ENCODE measurements around the gene CDR2.

Gene CDR2

GRCh38 chr16:22347100-22347820 is 27.2 kb downstream of the CDR2 start:
- TF ChIP-seq, protein P1, sequence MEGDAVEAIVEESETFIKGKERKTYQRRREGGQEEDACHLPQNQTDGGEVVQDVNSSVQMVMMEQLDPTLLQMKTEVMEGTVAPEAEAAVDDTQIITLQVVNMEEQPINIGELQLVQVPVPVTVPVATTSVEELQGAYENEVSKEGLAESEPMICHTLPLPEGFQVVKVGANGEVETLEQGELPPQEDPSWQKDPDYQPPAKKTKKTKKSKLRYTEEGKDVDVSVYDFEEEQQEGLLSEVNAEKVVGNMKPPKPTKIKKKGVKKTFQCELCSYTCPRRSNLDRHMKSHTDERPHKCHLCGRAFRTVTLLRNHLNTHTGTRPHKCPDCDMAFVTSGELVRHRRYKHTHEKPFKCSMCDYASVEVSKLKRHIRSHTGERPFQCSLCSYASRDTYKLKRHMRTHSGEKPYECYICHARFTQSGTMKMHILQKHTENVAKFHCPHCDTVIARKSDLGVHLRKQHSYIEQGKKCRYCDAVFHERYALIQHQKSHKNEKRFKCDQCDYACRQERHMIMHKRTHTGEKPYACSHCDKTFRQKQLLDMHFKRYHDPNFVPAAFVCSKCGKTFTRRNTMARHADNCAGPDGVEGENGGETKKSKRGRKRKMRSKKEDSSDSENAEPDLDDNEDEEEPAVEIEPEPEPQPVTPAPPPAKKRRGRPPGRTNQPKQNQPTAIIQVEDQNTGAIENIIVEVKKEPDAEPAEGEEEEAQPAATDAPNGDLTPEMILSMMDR (IDR thresholded peaks at IDR 0.05): no peak

DNA sequence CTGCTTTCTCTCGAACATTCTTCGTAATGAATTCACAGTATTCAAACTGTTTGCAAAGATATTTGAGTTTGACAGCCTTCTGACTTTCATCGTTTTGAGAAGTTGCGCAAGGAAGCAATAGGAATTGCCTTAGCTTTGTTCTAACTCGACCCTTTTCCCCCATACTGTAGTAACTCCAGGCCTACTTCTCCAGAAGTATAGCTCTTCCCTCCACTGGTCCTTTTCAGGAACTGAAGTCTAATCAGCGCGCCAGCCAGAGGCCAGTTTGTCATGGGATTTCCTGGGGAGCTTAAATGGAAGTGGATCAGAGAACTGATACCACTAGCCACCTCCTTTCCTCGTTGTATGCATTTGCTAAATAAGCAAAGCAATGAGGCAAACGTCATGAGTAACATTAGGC is 27.9 kb downstream of the CDR2 start:
- TF ChIP-seq, protein P1 (IDR thresholded peaks at IDR 0.05): no peak

DNA sequence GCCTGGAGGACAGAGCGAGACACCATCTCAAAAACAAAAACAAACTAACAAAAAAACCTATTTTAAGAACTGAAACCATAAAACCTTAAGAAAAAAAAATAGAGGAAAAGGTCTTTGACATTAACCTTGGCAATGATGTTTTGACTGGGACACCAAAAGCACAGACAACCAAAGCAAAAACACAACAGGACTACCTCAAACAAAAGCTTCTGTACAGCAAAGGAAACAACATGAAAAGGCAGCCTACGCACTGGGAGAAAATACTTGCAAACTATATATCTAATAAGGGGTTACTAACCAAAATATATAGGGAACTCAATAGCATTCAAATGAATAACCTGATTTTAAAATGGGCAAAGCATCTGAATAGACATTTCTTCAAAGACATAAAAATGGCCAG is 32.3 kb downstream of the CDR2 start:
- TF ChIP-seq, protein P1 (IDR thresholded peaks at IDR 0.05): no peak

GRCh38 chr16:22340945-22341344 is 33.5 kb downstream of the CDR2 start:
- TF ChIP-seq, protein P1 (IDR thresholded peaks at IDR 0.05): no peak

DNA sequence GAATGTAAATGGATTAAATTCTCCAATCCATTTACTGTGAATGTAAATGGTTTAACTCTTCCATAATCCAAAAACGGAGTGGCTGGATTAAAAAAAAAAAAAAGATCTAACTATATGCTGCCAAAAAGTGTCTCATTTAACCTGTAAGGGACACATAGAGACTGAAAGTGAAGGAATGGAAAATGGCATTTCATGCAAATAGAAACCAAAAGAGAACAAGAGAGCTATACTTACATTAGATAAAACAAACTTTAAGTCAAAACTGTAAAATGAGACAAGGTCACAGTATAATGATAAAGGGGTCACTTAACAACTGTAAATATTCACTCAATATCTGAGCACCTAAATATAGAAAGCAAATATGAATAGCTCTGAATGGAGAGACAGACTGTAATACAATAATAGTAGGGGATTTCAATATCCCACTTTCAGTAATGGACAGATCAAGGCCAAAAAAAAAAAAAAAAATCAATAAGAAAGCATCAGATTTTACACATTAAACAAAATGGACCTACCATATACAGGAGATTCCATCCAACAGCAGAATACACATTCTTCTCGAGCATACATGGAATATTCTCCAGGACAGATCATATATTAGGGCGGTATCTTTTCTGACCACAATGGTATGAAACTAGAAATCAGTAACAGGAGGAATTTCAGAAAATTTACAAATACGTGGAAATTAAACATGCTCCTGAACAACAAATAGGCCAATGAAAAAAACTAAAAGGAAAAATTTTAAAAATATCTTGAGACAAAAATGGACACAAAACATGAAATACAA is 36.4 kb downstream of the CDR2 start:
- TF ChIP-seq, protein P1 (IDR thresholded peaks at IDR 0.05): no peak

DNA sequence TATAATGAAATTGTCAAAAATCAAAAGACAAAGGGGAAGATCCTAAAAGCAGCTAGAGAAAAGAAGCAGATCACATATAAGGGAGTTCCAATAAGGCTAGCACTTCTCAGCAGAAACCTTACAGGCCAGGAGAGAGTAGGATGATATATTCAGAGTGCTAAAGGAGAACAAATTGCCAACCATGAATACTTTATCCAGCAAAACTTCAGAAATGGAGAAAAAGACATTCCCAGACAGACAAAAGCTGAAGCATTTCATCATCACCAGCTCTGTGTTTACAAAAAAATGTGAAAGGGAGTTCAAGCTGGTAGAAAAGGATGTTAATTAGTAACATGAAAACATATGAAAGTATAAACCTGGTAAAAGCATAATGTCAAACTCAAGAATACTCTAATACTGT is 37.4 kb downstream of the CDR2 start:
- TF ChIP-seq, protein P1 (IDR thresholded peaks at IDR 0.05): no peak

DNA sequence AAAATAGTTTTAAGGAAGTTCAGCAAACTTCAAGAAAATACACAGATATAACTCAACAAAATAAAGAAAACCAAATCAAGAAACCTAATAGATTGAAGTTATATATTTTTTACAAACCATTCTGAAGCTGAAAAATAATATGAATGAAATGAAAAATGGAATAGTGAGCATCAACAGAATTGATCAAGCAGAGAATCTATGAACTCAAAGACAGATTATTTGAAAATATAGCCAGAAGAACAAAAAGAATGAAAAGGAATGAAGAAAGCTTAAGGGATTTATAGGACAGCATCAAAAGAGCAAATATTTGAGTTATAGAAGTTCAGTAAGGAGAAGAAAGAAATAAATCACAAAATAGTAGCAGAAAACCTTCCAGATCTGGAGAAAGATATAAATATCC is 37.8 kb downstream of the CDR2 start:
- TF ChIP-seq, protein P1 (IDR thresholded peaks at IDR 0.05): no peak
